Liver (tissue), 9 donors: Measurements from ENCODE around the gene JCAD. TPM values are rescaled to one million over a fixed set of nuclear protein-coding genes. Genes with fewer than 3 reads are reported as not detected.

Source experiments
- DNase-seq: peaks from one replicate; pipeline ENCODE4 v3.0.0-alpha.2; 2017; ENCODE audit warnings: low spot score
- H3K27ac ChIP-seq, 2 donors: one replicate each; pipeline ENCODE4 v1.7.0; 2013; ENCODE audit warnings: inconsistent platforms in 2 of 2, low read length in 2 of 2, control low read depth in 1 of 2, low read depth in 1 of 2, mild to moderate bottlenecking in 1 of 2
- H3K27me3 ChIP-seq, 4 donors: one replicate each; pipeline versions ENCODE4 v1.6.1 to v1.7.0; 2013; ENCODE audit warnings: low read length in 3 of 4, inconsistent platforms in 1 of 4, mild to moderate bottlenecking in 1 of 4, moderate library complexity in 1 of 4; ENCODE audit not compliant: control insufficient read depth in 4 of 4, insufficient read depth in 4 of 4
- H3K36me3 ChIP-seq, 4 donors: one replicate each; pipeline versions ENCODE4 v1.6.1 to v1.7.0; 2013; ENCODE audit warnings: low read length in 3 of 4, mild to moderate bottlenecking in 3 of 4, low read depth in 1 of 4, moderate library complexity in 1 of 4; ENCODE audit not compliant: control insufficient read depth in 4 of 4, insufficient read depth in 3 of 4
- H3K4me1 ChIP-seq, 4 donors: one replicate each; pipeline versions ENCODE4 v1.6.1 to v1.7.0; 2013; ENCODE audit warnings: low read length in 3 of 4, mild to moderate bottlenecking in 3 of 4, moderate library complexity in 1 of 4; ENCODE audit not compliant: control insufficient read depth in 4 of 4, insufficient read depth in 4 of 4
- H3K4me3 ChIP-seq, 3 donors: one replicate each; pipeline versions ENCODE4 v1.6.1 to v1.7.0; 2013; ENCODE audit warnings: low read length in 3 of 3, control low read depth in 1 of 3, low read depth in 1 of 3, mild to moderate bottlenecking in 1 of 3
- H3K9ac ChIP-seq, 2 donors: one replicate each; pipeline ENCODE4 v1.7.0; 2013; ENCODE audit warnings: low read length in 2 of 2, mild to moderate bottlenecking in 2 of 2, moderate library complexity in 2 of 2, control low read depth in 1 of 2, low read depth in 1 of 2
- H3K9me3 ChIP-seq, 4 donors: one replicate each; pipeline versions ENCODE4 v1.6.1 to v1.7.0; 2013; ENCODE audit warnings: low read length in 3 of 4; ENCODE audit not compliant: control insufficient read depth in 4 of 4
- EGR1 ChIP-seq, 2 donors: IDR thresholded peaks; 2 replicates each; pipeline ENCODE4 v1.6.1; 2016 to 2018; ENCODE audit warnings: antibody characterized with exemption in 2 of 2, low read depth in 2 of 2
- FOXA1 ChIP-seq: IDR thresholded peaks from 2 replicates; pipeline ENCODE4 v1.6.1; 2016; ENCODE audit warnings: antibody characterized with exemption
- FOXA2 ChIP-seq: IDR thresholded peaks from 2 replicates; pipeline ENCODE4 v1.6.1; 2016; ENCODE audit warnings: antibody characterized with exemption
- GABPA ChIP-seq, 2 donors: IDR thresholded peaks in 1 of 2; conservative IDR thresholded peaks in 1 of 2; 2 replicates each; pipeline ENCODE4 v1.6.1; 2016; ENCODE audit warnings: antibody characterized with exemption in 2 of 2, mild to moderate bottlenecking in 1 of 2, moderate library complexity in 1 of 2
- HNF4A ChIP-seq, 2 donors: conservative IDR thresholded peaks; 2 replicates each; pipeline ENCODE4 v1.6.1; 2016; ENCODE audit warnings: antibody characterized with exemption in 2 of 2, mild to moderate bottlenecking in 2 of 2
- HNF4G ChIP-seq: IDR thresholded peaks from 2 replicates; pipeline ENCODE4 v1.6.1; 2016; ENCODE audit warnings: antibody characterized with exemption
- JUND ChIP-seq, 2 donors: IDR thresholded peaks; 2 replicates each; pipeline ENCODE4 v1.6.1; 2016; ENCODE audit warnings: antibody characterized with exemption in 2 of 2
- MAX ChIP-seq: IDR thresholded peaks from 2 replicates; pipeline ENCODE4 v1.6.1; 2016; ENCODE audit warnings: antibody characterized with exemption
- NR2F2 ChIP-seq: IDR thresholded peaks from 2 replicates; pipeline ENCODE4 v1.6.1; 2016; ENCODE audit warnings: antibody characterized with exemption
- RAD21 ChIP-seq, 2 donors: IDR thresholded peaks; 2 replicates each; pipeline ENCODE4 v1.6.1; 2016; ENCODE audit warnings: antibody characterized with exemption in 2 of 2, mild to moderate bottlenecking in 2 of 2
- RXRA ChIP-seq, 2 donors: IDR thresholded peaks; 2 replicates each; pipeline ENCODE4 v1.6.1; 2017 to 2018; ENCODE audit warnings: antibody characterized with exemption in 2 of 2, mild to moderate bottlenecking in 1 of 2
- SP1 ChIP-seq: IDR thresholded peaks from 2 replicates; pipeline ENCODE4 v1.6.1; 2018; ENCODE audit warnings: antibody characterized with exemption, mild to moderate bottlenecking
- TAF1 ChIP-seq: conservative IDR thresholded peaks from 2 replicates; pipeline ENCODE4 v1.6.1; 2016; ENCODE audit warnings: antibody characterized with exemption, mild to moderate bottlenecking
- YY1 ChIP-seq: IDR thresholded peaks from 2 replicates; pipeline ENCODE4 v1.6.1; 2016; ENCODE audit warnings: antibody characterized with exemption, mild to moderate bottlenecking
- ZBTB33 ChIP-seq: IDR thresholded peaks from 2 replicates; pipeline ENCODE4 v1.6.1; 2016; ENCODE audit warnings: antibody characterized with exemption
- WGBS: extraction: QIAGEN DNeasy Blood & Tissue Kit; methylation state at CpG from one replicate; pipeline ENCODE4 v1.1.7; 2013; 5-methylcytosine and 5-hydroxymethylcytosine counted together
- polyA plus RNA-seq, 2 donors: library from polyadenylated mRNA; stranded (reverse) in 1 of 2; unstranded in 1 of 2; fragments of 200-250 nt in 1 of 2; fragments of >200 nt in 1 of 2; fragmentation: Nextera tagmentation in 1 of 2; extraction: Ambion mirVana in 1 of 2; gene quantifications; one replicate each; pipeline versions ENCODE4 v1.2.1 to v1.2.3, GENCODE V29; 2013 to 2015
- total RNA-seq, 2 donors: library from RNA; depleted of rRNA; stranded (reverse); fragments of >200 nt; gene quantifications; one replicate each; pipeline ENCODE4 v1.2.3, GENCODE V29; 2014
- TF ChIP-seq, protein P1 (sequence below): fragments of 150-350 bp; IDR thresholded peaks from 2 replicates; pipeline ENCODE4 v1.5.1; 2017; ENCODE audit warnings: improper control_type of control experiment, low read depth, low read length; ENCODE audit not compliant: missing input control
- TF ChIP-seq, protein P2 (sequence below): IDR thresholded peaks from 2 replicates; pipeline ENCODE4 v1.6.1; 2016; ENCODE audit warnings: antibody characterized with exemption
- TF ChIP-seq, protein P3 (sequence below): IDR thresholded peaks from 2 replicates; pipeline ENCODE4 v1.6.1; 2016; ENCODE audit warnings: antibody characterized with exemption, mild to moderate bottlenecking
- donor health status: healthy.
- donor health status: healthy.
- donor health status: healthy.
- donor health status: healthy.
- donor health status: healthy.

Gene JCAD
- total and polyA plus RNA-seq, 4 donors = 0.77 to 3.2 (median 1.1) TPM

DNA sequence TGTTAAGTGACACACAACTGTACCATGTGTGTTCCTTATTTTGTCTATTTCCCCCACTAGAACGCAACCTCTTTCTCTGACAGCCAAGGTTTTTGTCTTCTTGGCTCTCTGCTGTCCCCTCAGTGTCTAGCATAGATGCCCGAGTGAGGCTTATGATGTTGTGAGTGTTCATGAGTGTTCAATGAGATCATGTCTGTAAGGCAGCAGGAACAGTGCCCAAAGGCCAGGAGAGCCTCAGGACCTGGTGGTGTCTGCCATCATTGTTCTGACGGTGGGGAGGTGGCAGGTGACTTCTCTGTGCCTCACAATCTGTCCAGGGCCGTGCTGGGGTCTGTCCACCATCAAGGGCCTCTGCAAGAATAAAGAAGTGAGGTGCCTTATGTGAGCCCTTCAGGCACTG, 66.5 kb downstream of the JCAD start:
- Histone ChIP-seq H3K9me3 (no peaks in the 10 kb centered on the region), H3K4me1 (peaks cover 6 to 15% (median 8%) of the 10 kb centered on the region in 4 donors), H3K36me3 (no peaks in the 10 kb centered on the region), H3K9ac (no peak overlapping the region), H3K27me3 (no peaks in the 10 kb centered on the region), H3K4me3 (no peak overlapping the region), H3K27ac (no peak overlapping the region)
- 94% methylated on average over 4 of the region's 4 CpGs for WGBS
- no peak for TF ChIP-seq FOXA2
- TF ChIP-seq RXRA (IDR thresholded peaks at IDR 0.05) = no peak
- TF ChIP-seq, protein P1, sequence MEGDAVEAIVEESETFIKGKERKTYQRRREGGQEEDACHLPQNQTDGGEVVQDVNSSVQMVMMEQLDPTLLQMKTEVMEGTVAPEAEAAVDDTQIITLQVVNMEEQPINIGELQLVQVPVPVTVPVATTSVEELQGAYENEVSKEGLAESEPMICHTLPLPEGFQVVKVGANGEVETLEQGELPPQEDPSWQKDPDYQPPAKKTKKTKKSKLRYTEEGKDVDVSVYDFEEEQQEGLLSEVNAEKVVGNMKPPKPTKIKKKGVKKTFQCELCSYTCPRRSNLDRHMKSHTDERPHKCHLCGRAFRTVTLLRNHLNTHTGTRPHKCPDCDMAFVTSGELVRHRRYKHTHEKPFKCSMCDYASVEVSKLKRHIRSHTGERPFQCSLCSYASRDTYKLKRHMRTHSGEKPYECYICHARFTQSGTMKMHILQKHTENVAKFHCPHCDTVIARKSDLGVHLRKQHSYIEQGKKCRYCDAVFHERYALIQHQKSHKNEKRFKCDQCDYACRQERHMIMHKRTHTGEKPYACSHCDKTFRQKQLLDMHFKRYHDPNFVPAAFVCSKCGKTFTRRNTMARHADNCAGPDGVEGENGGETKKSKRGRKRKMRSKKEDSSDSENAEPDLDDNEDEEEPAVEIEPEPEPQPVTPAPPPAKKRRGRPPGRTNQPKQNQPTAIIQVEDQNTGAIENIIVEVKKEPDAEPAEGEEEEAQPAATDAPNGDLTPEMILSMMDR = no peak
- TF ChIP-seq ZBTB33 = no peak
- no peak for TF ChIP-seq TAF1
- TF ChIP-seq EGR1 (IDR thresholded peaks at IDR 0.05; ENCODE audit: low read depth in 2 of 2) = no peak
- no peak for TF ChIP-seq MAX
- TF ChIP-seq JUND (IDR thresholded peaks at IDR 0.05) = no peak
- TF ChIP-seq HNF4G = no peak
- no peak for TF ChIP-seq GABPA (IDR thresholded peaks at IDR 0.05 in 1 of 2, conservative IDR thresholded peaks at IDR 0.05 in 1 of 2)
- no peak for TF ChIP-seq SP1
- no peak for TF ChIP-seq HNF4A (conservative IDR thresholded peaks at IDR 0.05)
- no peak for TF ChIP-seq FOXA1
- DNase-seq = no peak

DNA sequence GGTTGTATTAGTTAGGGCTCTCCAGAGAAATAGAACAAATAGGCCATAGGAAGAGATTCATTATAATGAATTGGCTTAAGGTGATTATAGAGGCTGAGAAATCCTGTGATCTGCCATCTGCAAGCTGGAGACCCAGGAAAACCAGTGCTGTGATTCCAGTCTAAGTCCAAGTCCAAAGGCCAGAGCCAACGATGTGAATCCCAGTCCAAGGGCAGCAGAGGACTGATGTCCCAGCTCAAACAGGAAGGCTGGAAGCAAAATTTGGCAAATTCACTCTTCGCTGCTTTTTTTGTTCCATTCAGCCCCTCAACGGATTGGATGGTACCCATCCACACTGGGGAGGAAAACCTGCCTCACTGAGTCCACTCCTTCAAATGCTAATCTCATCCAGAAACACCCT, 68.0 kb downstream of the JCAD start:
- TF ChIP-seq FOXA2 (no peak), RAD21 (IDR thresholded peaks at IDR 0.05) (peak; percentile 9 to 53), RXRA (IDR thresholded peaks at IDR 0.05) (peak; percentile 78 to 87), NR2F2 (peak; percentile 50), TAF1 (no peak), ZBTB33 (peak; percentile 32), MAX (peak; percentile 36), HNF4A (conservative IDR thresholded peaks at IDR 0.05) (peak; percentile 98 to 99), YY1 (peak; percentile 39), EGR1 (IDR thresholded peaks at IDR 0.05; ENCODE audit: low read depth in 2 of 2) (peak in 1 of 2 donors; percentile 20), SP1 (peak; percentile 86), HNF4G (peak; percentile 95), GABPA (IDR thresholded peaks at IDR 0.05 in 1 of 2, conservative IDR thresholded peaks at IDR 0.05 in 1 of 2) (no peak), JUND (IDR thresholded peaks at IDR 0.05) (peak; percentile 14 to 23), FOXA1 (no peak)
- TF ChIP-seq, protein P2, sequence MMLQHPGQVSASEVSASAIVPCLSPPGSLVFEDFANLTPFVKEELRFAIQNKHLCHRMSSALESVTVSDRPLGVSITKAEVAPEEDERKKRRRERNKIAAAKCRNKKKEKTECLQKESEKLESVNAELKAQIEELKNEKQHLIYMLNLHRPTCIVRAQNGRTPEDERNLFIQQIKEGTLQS = no peak
- TF ChIP-seq, protein P1 = no peak
- TF ChIP-seq, protein P3, sequence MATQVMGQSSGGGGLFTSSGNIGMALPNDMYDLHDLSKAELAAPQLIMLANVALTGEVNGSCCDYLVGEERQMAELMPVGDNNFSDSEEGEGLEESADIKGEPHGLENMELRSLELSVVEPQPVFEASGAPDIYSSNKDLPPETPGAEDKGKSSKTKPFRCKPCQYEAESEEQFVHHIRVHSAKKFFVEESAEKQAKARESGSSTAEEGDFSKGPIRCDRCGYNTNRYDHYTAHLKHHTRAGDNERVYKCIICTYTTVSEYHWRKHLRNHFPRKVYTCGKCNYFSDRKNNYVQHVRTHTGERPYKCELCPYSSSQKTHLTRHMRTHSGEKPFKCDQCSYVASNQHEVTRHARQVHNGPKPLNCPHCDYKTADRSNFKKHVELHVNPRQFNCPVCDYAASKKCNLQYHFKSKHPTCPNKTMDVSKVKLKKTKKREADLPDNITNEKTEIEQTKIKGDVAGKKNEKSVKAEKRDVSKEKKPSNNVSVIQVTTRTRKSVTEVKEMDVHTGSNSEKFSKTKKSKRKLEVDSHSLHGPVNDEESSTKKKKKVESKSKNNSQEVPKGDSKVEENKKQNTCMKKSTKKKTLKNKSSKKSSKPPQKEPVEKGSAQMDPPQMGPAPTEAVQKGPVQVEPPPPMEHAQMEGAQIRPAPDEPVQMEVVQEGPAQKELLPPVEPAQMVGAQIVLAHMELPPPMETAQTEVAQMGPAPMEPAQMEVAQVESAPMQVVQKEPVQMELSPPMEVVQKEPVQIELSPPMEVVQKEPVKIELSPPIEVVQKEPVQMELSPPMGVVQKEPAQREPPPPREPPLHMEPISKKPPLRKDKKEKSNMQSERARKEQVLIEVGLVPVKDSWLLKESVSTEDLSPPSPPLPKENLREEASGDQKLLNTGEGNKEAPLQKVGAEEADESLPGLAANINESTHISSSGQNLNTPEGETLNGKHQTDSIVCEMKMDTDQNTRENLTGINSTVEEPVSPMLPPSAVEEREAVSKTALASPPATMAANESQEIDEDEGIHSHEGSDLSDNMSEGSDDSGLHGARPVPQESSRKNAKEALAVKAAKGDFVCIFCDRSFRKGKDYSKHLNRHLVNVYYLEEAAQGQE = no peak
- H3K4me3 ChIP-seq = no peak overlapping the region
- H3K4me1 ChIP-seq = peaks cover 4 to 12% (median 7%) of the 10 kb centered on the region in 4 donors
- 33% methylated on average over 3 of the region's 3 CpGs for WGBS
- no peaks in the 10 kb centered on the region for H3K36me3 ChIP-seq
- no peak overlapping the region for H3K9ac ChIP-seq
- DNase-seq = no peak
- H3K27me3 ChIP-seq = no peaks in the 10 kb centered on the region
- no peaks in the 10 kb centered on the region for H3K9me3 ChIP-seq
- no peak overlapping the region for H3K27ac ChIP-seq
